PC-9 (cell line): ENCODE results near the gene XCL2. TPM values are rescaled to one million over a fixed set of nuclear protein-coding genes. Genes with fewer than 3 reads are reported as not detected.

Experiments used
- BruUV-seq: library from RNA; stranded (reverse); fragments of 400-500 nt; replicated peaks from 2 replicates; lab custom pipeline; 2021; lab: Mats Ljungman, UMichigan
- CTCF ChIA-PET: fragments of 300-600 bp; sonication (Branson Sonifier 250); formaldehyde crosslinking; loops from one replicate; lab custom pipeline; 2022; ENCODE audit warnings: antibody characterized with exemption; lab: Charles Lee
- POLR2A ChIA-PET: fragments of 300-600 bp; sonication (Branson Sonifier 250); formaldehyde crosslinking; loops from one replicate; lab custom pipeline; 2022; ENCODE audit warnings: antibody characterized with exemption; ENCODE audit not compliant: unreplicated experiment; lab: Charles Lee
- DNase-seq, 2 experiments: peaks; one replicate each; pipeline versions ENCODE4 v3.0.0 to v3.0.0-alpha.2; 2015 to 2022; ENCODE audit warnings: mixed read lengths in 1 of 2
- H2AFZ ChIP-seq: fragments of 200-600 bp; sonication (generic); 2 replicates; pipeline ENCODE4 v1.8.1; 2017; ENCODE audit warnings: antibody characterized with exemption
- H3F3A ChIP-seq: fragments of 200-600 bp; sonication (generic); 2 replicates; pipeline ENCODE4 v1.8.1; 2017; ENCODE audit warnings: antibody characterized with exemption, mild to moderate bottlenecking, low read depth; ENCODE audit not compliant: insufficient read depth
- H3K27ac ChIP-seq: fragments of 200-600 bp; sonication (generic); 2 replicates; pipeline ENCODE4 v1.6.1; 2016; ENCODE audit warnings: mixed run types
- H3K27me3 ChIP-seq: fragments of 200-600 bp; sonication (generic); 2 replicates; pipeline ENCODE4 v1.6.1; 2016; ENCODE audit warnings: low read depth, mixed run types; ENCODE audit not compliant: insufficient read depth
- H3K36me3 ChIP-seq: fragments of 200-600 bp; sonication (generic); 2 replicates; pipeline ENCODE4 v1.6.1; 2016; ENCODE audit warnings: low read depth, mixed run types
- H3K4me1 ChIP-seq: fragments of 200-600 bp; sonication (generic); replicated peaks from 2 replicates; pipeline ENCODE4 v1.6.1; 2016; ENCODE audit warnings: mixed run types; ENCODE audit not compliant: insufficient read depth
- H3K4me2 ChIP-seq: fragments of 200-600 bp; sonication (generic); 2 replicates; pipeline ENCODE4 v1.6.1; 2017; ENCODE audit warnings: mixed run types
- H3K4me3 ChIP-seq: fragments of 200-600 bp; sonication (generic); 2 replicates; pipeline ENCODE4 v1.6.1; 2016; ENCODE audit warnings: mixed run types
- H3K79me2 ChIP-seq: fragments of 200-600 bp; sonication (generic); 2 replicates; pipeline ENCODE4 v1.6.1; 2017; ENCODE audit warnings: low read depth, mixed run types
- H3K9me2 ChIP-seq: fragments of 200-600 bp; sonication (generic); 2 replicates; pipeline ENCODE4 v1.8.1; 2017; ENCODE audit warnings: mild to moderate bottlenecking; ENCODE audit not compliant: insufficient read depth
- H3K9me3 ChIP-seq: fragments of 200-600 bp; sonication (generic); 2 replicates; pipeline ENCODE4 v1.8.1; 2016; ENCODE audit warnings: low read depth; ENCODE audit not compliant: insufficient read depth
- H4K20me1 ChIP-seq: fragments of 200-600 bp; sonication (generic); 2 replicates; pipeline ENCODE4 v1.8.1; 2017; ENCODE audit not compliant: insufficient read depth
- EZH2 ChIP-seq: fragments of 200-600 bp; sonication (generic); IDR thresholded peaks from 2 replicates; pipeline ENCODE4 v1.8.0; 2017; ENCODE audit warnings: antibody characterized with exemption, low read depth
- intact Hi-C: fragments of 100-400 bp; cut with micrococcal nuclease; formaldehyde crosslinking; loops from one replicate; pipeline ENCODE4 v1.10.0; 2022; ENCODE audit not compliant: unreplicated experiment
- total RNA-seq: library from RNA; stranded (reverse); gene quantifications from 2 replicates; pipeline ENCODE4 v1.2.3, GENCODE V29; 2021
- TF ChIP-seq, protein P1 (sequence below): fragments of 200-600 bp; sonication (generic); conservative IDR thresholded peaks from 2 replicates; pipeline ENCODE4 v1.6.1; 2017; ENCODE audit warnings: mixed run types, antibody characterized with exemption, mild to moderate bottlenecking, moderate library complexity

The XCL2 gene
- total RNA-seq, 1 experiment from 2014 or later = not detected

DNA sequence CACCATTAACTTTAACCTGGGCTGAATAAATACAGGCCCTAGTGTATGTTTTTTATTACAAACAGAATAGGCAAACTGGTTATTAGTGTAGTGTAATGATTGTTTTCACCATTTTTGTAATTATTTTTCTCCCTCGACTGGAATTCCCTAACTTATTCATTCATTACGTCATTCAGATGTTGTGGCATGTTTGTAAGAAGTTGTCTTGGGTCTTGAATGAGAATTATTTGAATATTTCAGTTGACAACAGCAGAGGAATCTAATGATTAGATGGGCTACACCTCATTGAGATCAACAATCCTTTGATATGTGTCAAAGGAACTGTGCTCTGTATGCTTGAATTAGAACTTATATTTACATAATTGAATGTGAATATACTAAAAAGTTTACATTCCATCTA lies 45.4 kb upstream of the XCL2 start:
- TF ChIP-seq, protein P1, sequence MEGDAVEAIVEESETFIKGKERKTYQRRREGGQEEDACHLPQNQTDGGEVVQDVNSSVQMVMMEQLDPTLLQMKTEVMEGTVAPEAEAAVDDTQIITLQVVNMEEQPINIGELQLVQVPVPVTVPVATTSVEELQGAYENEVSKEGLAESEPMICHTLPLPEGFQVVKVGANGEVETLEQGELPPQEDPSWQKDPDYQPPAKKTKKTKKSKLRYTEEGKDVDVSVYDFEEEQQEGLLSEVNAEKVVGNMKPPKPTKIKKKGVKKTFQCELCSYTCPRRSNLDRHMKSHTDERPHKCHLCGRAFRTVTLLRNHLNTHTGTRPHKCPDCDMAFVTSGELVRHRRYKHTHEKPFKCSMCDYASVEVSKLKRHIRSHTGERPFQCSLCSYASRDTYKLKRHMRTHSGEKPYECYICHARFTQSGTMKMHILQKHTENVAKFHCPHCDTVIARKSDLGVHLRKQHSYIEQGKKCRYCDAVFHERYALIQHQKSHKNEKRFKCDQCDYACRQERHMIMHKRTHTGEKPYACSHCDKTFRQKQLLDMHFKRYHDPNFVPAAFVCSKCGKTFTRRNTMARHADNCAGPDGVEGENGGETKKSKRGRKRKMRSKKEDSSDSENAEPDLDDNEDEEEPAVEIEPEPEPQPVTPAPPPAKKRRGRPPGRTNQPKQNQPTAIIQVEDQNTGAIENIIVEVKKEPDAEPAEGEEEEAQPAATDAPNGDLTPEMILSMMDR = no peak
- TF ChIP-seq EZH2 = no peak
- no peaks in the 10 kb centered on the region for H3K4me1 ChIP-seq
- H4K20me1 ChIP-seq = no peaks in the 10 kb centered on the region
- no peaks in the 10 kb centered on the region for H3K9me3 ChIP-seq
- H3K4me2 ChIP-seq = no peak overlapping the region
- H3K36me3 ChIP-seq = no peaks in the 10 kb centered on the region
- no peak for DNase-seq
- H3K9me2 ChIP-seq = no peaks in the 10 kb centered on the region
- 0 out of 2 replicates have a peak overlapping the region, but pooled peaks have one; percentile 13 for H2AFZ ChIP-seq
- no peak overlapping the region for H3K27ac ChIP-seq
- ChIA-PET POLR2A (no interaction called here), CTCF (no interaction called here)
- no peaks in the 10 kb centered on the region for H3K27me3 ChIP-seq
- no TSS peak for BruUV-seq
- intact Hi-C loops = no loop called here
- no peak overlapping the region for H3K4me3 ChIP-seq
- H3K79me2 ChIP-seq = no peaks in the 10 kb centered on the region
- H3F3A ChIP-seq = no peaks in the 10 kb centered on the region

DNA sequence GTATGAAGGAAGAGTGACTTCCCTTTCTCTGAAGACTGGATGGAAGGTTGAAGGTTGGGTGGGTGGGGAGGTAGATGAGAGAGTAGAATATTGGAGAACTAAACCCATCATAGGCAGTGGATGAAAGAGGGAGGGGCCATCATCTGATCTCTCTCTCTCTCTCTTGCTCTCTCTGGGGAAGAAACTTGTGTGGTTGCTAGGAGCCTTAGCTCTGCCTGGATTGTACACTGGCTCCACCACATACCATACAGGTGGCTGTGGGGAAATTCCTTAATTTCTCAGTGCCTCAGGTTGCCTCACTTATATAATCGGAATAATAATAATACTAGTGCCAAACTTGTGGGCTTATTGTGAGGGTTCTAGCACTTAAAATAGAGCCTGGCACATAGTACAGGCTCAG lies 42.1 kb upstream of the XCL2 start:
- Histone ChIP-seq H3K4me2 (no peak overlapping the region), H3K9me3 (peaks cover 3% of the 10 kb centered on the region; the same call in 1 of the 2 replicates), H3K9me2 (no peaks in the 10 kb centered on the region), H3K79me2 (no peaks in the 10 kb centered on the region), H3K27ac (no peak overlapping the region), H2AFZ (no peak overlapping the region), H3K4me3 (no peak overlapping the region), H3K4me1 (no peaks in the 10 kb centered on the region), H3F3A (no peaks in the 10 kb centered on the region), H4K20me1 (no peaks in the 10 kb centered on the region), H3K27me3 (no peaks in the 10 kb centered on the region), H3K36me3 (no peaks in the 10 kb centered on the region)
- ChIA-PET CTCF (no interaction called here), POLR2A (no interaction called here)
- intact Hi-C loops = no loop called here
- no peak for TF ChIP-seq EZH2
- TF ChIP-seq, protein P1 = no peak
- no peak for DNase-seq
- BruUV-seq = no TSS peak

DNA sequence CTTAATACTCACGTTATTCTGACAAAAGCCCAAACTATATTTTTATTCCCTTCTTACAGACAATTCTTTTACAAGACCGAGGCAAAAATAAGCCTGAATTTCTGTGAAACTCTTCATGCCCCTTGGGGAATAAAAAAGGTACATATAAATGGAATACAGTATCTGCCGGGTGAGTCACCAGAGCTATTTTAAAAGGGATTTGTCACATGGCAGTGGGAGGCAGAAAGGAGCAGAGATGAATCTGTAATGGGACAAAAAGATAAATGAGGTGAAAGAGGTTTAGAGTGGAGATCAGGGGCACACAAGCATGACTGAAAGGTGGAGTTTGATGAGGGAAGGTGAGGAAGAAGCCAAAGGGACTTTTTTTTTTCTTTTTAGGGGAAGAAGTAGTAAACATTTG lies 41.4 kb upstream of the XCL2 start:
- no peak overlapping the region for H3K4me2 ChIP-seq
- ChIA-PET POLR2A (interaction anchor here (0.6 kb wide), 1 partner anchor 21 kb away, joined by 7 read pairs; no protein-coding TSS in a partner anchor), CTCF (no interaction called here)
- no TSS peak for BruUV-seq
- no peaks in the 10 kb centered on the region for H3K4me1 ChIP-seq
- no peaks in the 10 kb centered on the region for H3K9me2 ChIP-seq
- H3K79me2 ChIP-seq = no peaks in the 10 kb centered on the region
- H3K4me3 ChIP-seq = no peak overlapping the region
- no peaks in the 10 kb centered on the region for H4K20me1 ChIP-seq
- no peak overlapping the region for H3K27ac ChIP-seq
- TF ChIP-seq EZH2 = no peak
- TF ChIP-seq, protein P1 = no peak
- peaks cover 3% of the 10 kb centered on the region; the same call in 1 of the 2 replicates for H3K9me3 ChIP-seq
- H2AFZ ChIP-seq = no peak overlapping the region
- H3F3A ChIP-seq = no peaks in the 10 kb centered on the region
- intact Hi-C loops = no loop called here
- no peaks in the 10 kb centered on the region for H3K36me3 ChIP-seq
- H3K27me3 ChIP-seq = no peaks in the 10 kb centered on the region
- no peak for DNase-seq
